H4 (cell line): ENCODE measurements around the gene KDM4C. TPM values are rescaled to one million over a fixed set of nuclear protein-coding genes. Genes with fewer than 3 reads are reported as not detected.
"Not testable (repeated sequence)": the region's sequence is repeated elsewhere in the genome, so short reads cannot be mapped to it uniquely, and the experiment has no call there.

Experiments
- DNase-seq: peaks from one replicate; pipeline ENCODE4 v3.0.0-alpha.2; 2015; ENCODE audit warnings: low spot score
- total RNA-seq: library from RNA; depleted of rRNA; stranded (reverse); fragments of >200 nt; shearing (Covaris generic); gene quantifications from 2 replicates; pipeline ENCODE4 v1.2.3, GENCODE V29; 2014

The KDM4C gene
- total RNA-seq, 1 experiment from 2014 or later: 4.7 TPM

DNA sequence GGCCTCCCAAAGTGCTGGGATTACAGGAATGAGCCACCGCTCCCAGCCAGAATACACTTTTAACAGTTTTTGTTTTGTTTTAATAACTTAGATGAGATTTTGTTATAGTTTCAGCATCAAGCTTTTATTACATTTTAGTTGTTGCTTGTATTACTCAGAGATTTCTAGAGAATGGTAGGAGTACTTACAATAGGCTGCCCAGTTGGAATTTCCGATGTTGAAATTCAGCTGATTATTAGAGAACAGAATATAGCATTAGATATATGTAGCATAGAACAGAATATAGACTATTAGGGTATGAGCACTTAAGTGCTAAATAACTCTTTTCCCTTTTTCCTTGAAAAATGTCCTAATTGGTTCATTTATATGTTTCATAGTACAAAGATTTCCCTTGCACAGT, 6.2 kb downstream of the KDM4C start:
- no peak for DNase-seq

GRCh38 chr9:6764523-6764922, 6.8 kb downstream of the KDM4C start:
- DNase-seq: no peak

DNA sequence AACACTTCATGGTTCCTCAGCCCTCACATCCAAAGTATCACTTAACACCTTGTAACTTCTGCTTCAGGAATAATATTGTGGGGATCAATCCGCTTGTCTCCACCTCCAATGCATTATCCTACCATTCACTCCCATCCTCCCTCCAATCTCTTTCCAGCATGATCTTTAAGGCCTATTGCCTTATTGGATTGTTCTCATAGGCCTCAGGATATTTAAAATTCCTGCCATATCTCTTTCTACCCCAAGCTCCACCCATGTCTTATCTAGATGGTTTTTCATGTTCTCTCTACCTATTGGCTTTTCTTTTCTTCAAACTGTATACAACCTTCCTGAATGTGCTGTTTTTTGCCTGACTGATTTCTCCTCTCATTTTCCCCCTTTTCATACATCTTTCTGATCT, 7.2 kb downstream of the KDM4C start:
- DNase-seq: no peak

- no peak for DNase-seq
These were observed 7.6 kb downstream of the KDM4C start for GRCh38 chr9:6765396-6765795.

DNA sequence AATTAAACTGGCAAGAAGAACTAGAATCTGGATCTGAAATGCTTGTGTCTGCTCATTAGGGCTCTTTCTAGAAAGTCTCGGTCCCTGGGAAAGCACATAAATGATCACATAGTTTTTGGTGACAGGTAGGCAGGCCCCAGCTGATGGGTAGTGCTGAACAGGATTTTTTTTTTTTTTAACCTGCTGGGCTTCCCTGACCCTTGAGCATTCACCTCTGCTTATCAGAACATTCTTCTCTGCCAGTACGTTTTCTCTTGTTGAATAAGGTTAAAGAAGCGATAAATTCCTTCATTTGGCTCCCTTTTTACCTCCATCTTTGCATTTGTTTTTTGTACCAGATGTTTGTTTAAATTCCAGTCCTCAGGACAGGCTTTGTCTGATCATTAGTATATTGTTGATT, 8.8 kb downstream of the KDM4C start:
- DNase-seq: no peak

DNA sequence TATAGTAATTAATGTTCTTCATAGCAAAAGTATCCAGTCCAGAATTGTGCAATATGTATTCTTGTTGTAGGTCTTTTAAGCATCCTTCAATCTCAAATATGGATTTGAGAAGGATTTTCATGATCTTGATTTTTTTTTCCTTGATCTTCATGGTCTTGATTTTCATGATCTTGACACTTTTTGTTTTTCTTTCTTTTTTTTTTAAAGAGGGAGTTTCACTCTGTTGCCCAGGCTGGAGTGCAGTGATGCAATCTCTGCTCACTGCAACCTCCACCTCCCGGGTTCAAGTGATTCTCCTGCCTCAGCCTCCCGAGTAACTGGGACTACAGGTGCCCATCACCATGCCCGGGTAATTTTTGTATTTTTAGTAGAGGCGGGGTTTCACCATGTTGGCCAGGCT, 10.8 kb downstream of the KDM4C start:
- DNase-seq: not testable (repeated sequence)

DNA sequence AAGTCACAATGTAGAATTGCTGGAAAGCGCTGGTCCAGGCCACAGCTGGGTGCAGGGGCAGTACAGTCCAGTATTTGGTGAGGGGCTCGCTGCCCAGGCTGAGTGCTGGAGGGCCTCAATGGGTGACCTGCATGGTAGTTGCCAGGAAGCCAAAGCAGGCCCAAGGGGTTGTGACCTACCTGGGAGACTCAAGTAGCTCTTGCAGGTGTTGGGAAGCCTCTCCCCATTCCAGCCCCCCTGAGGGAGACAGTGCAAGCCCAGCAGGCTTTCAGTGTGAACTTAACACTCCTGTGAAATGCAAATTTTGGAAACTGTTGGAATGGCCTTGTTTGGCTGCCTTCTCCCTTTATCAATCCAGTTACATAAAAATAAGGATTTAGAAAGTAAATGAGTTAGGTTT, 13.9 kb downstream of the KDM4C start:
- no peak for DNase-seq

GRCh38 chr9:6777213-6777902, 19.6 kb downstream of the KDM4C start:
- DNase-seq: no peak

- DNase-seq: no peak
These were observed 21.9 kb downstream of the KDM4C start for GRCh38 chr9:6779417-6780241.

GRCh38 chr9:6780690-6781089, 22.9 kb downstream of the KDM4C start:
- no peak for DNase-seq

- no peak for DNase-seq
These were observed 23.7 kb downstream of the KDM4C start for GRCh38 chr9:6781476-6781875.

GRCh38 chr9:6782345-6782744, 24.6 kb downstream of the KDM4C start:
- DNase-seq: no peak

DNA sequence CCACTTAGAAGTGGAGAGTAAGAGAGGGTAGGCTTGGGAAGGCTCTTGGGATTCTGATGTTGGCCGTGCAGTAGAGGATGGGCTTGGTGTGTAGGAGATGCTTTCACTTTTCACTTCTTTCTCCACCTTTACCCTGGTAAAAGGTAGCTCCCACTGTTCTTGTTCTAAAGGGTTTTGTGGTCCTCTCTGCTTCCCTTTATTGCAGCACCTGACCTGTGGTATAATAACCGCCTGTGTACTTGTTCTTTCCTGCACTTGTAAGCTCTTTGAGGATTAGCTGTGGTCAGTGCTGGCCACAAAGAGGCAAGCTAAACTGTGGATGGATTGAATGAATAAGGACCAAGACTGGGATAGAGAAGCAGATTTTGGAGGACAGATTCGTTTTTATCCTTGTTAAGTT, 25.2 kb downstream of the KDM4C start:
- DNase-seq: no peak

DNA sequence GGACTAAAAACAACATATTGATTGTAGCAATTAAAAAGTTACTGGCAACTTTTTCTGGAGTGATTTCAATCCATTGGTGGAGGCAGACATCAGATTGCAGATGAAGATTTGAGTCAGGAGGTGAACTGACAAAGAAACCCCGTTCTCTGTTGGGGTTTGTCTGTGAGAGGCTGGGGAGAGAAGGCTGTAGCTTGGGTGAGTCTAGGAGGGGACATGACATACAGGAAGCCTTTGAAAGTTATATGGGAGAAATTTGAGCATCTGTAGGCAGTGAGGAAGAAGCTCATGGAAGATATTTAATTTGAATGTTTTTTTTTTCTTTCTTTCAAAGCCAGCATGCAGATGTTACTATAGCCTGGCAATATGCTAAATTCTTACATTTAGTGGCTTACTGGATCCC, 26.0 kb downstream of the KDM4C start:
- DNase-seq: no peak

GRCh38 chr9:6785682-6786081, 27.9 kb downstream of the KDM4C start:
- no peak for DNase-seq

DNA sequence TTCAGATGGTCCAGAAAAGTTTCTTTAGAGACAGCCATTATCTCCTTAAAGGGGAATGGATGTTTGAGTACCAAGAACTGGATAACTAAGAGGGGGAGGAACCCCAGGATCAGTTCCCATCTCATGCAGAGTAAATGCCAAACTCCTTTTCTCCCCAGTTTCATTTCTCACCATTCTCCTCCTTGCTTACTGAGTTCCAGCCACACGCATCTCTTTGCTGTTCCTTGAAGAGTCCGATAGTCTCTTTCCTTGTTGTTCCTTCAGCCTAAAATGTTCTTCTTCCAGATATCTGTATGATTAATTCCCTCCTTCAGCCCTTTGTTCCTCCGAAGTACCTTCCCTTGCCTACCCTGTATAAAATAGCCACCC, 30.0 kb downstream of the KDM4C start:
- no peak for DNase-seq

- no peak for DNase-seq
These were observed 30.6 kb downstream of the KDM4C start for GRCh38 chr9:6788162-6789016.

DNA sequence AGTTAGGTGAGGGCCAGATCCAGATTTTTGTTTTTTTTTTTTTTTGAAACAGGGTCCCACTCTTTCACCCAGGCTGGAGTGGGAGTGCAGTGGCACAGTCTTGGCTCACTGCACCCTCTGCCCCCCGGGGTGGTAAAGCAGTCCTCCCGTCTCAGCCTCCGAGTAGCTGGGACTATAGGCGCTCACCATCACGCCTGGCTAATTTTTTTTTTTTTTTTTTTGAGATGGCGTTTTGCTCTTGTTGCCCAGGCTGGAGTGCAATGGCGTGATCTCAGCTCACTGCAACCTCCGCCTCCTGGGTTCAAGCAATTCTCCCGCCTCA, 31.2 kb downstream of the KDM4C start:
- DNase-seq: not testable (repeated sequence)

- DNase-seq: no peak
These were observed 33.1 kb downstream of the KDM4C start for GRCh38 chr9:6790866-6791265.

GRCh38 chr9:6793203-6793602, 35.4 kb downstream of the KDM4C start:
- no peak for DNase-seq

GRCh38 chr9:6794936-6795335, 37.2 kb downstream of the KDM4C start:
- no peak for DNase-seq

DNA sequence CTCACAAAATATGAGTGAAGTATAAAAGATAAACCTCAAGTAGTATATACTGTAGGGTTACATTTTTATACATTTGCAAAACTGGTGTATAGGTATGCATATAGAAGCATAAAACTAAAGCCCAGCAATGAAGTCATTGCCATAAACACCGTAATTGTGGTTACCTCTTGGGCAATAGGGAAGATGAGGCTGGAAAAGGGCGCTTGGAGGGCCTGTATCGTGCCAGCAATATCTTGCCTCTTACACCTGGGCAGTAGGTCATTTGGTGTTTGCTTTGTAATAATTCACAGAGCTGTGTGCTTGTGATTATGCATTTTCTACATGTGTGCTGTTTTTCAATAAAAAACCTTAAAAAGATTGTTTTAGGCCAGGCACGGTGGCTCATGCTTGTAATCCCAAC, 45.2 kb downstream of the KDM4C start:
- no peak for DNase-seq

DNA sequence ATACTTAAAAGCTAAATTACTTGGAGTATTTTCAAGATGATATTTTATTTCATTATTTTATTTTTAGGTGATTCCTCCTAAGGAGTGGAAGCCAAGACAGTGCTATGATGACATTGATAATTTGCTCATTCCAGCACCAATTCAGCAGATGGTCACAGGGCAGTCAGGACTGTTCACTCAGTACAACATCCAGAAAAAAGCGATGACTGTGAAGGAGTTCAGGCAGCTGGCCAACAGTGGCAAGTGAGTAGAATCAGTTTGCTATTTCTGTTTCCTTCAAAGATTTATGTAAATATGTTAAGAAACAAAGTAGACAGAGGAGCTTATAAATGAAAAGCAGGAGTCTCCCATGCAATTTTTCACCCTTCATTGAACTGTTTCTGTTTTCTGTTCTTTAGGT, 47.8 kb downstream of the KDM4C start:
- no peak for DNase-seq
